Neural progenitor cell (in vitro differentiated cells): ENCODE results near the gene NFIX.
A peak's percentile ranks its signal among the peaks of the same experiment; 100 is the strongest.

Experiments used
- EZH2 ChIP-seq: fragments of 200-600 bp; sonication (generic); IDR thresholded peaks from 2 replicates; pipeline ENCODE4 v1.6.1; 2017; ENCODE audit warnings: antibody characterized with exemption, mild to moderate bottlenecking, moderate library complexity
- TF ChIP-seq, protein P1 (sequence below): fragments of 200-600 bp; sonication (generic); IDR thresholded peaks from 2 replicates; pipeline ENCODE4 v1.5.1; 2017; ENCODE audit warnings: antibody characterized with exemption, mild to moderate bottlenecking

GRCh38 chr19:13051557-13052165 lies 56.4 kb downstream of the NFIX start:
- TF ChIP-seq, protein P1, sequence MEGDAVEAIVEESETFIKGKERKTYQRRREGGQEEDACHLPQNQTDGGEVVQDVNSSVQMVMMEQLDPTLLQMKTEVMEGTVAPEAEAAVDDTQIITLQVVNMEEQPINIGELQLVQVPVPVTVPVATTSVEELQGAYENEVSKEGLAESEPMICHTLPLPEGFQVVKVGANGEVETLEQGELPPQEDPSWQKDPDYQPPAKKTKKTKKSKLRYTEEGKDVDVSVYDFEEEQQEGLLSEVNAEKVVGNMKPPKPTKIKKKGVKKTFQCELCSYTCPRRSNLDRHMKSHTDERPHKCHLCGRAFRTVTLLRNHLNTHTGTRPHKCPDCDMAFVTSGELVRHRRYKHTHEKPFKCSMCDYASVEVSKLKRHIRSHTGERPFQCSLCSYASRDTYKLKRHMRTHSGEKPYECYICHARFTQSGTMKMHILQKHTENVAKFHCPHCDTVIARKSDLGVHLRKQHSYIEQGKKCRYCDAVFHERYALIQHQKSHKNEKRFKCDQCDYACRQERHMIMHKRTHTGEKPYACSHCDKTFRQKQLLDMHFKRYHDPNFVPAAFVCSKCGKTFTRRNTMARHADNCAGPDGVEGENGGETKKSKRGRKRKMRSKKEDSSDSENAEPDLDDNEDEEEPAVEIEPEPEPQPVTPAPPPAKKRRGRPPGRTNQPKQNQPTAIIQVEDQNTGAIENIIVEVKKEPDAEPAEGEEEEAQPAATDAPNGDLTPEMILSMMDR: no peak
- TF ChIP-seq EZH2: peak; percentile 33
